HPDE6-E6E7 (cell line): ENCODE measurements around the gene OBSCN.
"Not testable (repeated sequence)": the region's sequence is repeated elsewhere in the genome, so short reads cannot be mapped to it uniquely, and the experiment has no call there.

ENCODE experiments used
- DNase-seq: peaks from one replicate; pipeline ENCODE4 v3.0.0; 2011; ENCODE audit warnings: missing footprints; ENCODE audit errors: extremely low spot score

OBSCN gene

GRCh38 chr1:228259368-228259894 lies 51.6 kb downstream of the OBSCN start:
- DNase-seq = no peak

DNA sequence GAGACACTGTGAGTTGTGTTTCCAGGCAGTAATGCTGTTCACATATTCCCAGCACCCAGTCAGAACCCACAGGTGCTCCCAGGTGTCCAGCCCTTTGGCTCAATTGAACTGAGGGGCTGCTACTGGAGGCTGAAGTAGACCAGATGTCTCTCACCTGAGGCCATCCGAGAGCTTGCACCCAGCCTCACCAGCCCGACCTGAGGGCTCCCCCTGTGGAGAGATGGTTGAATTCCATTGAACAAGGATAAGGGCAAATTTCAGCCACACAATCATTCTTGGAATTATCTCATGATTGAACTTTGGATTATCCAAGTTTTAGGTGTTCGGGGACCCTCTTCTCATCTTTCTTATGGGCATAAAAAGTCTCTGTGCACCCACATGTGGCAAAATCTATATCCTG lies 52.1 kb downstream of the OBSCN start:
- no peak for DNase-seq

- no peak for DNase-seq
Measured at GRCh38 chr1:228261706-228262105, 53.9 kb downstream of the OBSCN start.

- DNase-seq = no peak
Measured at GRCh38 chr1:228262475-228262874, 54.6 kb downstream of the OBSCN start.

DNA sequence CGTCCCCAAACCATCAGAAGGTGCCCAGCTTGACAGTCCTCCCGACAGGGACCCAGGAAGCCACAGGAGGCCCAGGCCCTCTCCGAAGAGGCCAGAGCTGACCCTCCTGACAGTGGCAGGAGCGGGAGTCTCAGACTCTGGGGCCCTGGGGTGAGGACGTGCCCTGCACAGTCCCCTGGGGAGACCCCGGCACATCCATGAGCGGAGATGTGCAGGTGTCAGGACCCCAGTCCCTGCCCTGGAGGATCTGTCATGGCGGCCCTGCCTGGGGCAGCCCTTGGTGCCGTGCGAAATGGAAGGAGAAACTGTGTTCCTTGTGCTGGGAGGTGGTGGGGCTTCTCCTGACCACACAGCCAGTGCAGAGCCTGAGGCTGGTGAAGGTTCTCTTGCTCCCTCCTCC lies 55.8 kb downstream of the OBSCN start:
- no peak for DNase-seq

- no peak for DNase-seq
Measured at GRCh38 chr1:228264090-228264829, 56.4 kb downstream of the OBSCN start.

- no peak for DNase-seq
Measured at GRCh38 chr1:228265167-228265566, 57.3 kb downstream of the OBSCN start.

GRCh38 chr1:228267962-228268880 lies 60.4 kb downstream of the OBSCN start:
- no peak for DNase-seq

- no peak for DNase-seq
Measured at GRCh38 chr1:228268881-228269265, 61.0 kb downstream of the OBSCN start.

DNA sequence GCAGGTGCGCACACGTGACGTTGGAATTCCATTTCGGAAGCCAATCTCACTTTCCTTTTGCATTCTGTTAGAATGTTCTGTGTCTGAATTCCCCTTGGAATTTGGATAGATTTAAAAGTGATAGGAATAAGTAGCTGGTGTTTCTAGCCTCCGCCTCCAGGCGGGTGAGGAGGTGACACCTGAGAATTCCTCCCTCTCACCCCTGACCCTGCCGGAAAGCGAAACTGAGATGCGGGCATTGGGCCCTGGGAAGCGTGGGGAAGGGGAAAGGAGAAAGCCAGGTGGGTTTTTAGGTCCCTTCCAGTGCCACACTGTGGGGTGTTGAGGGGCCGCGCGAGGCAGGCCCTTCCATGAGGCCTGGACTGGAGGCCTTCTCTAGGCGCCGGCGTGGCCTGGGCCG lies 61.6 kb downstream of the OBSCN start:
- DNase-seq = not testable (repeated sequence)

- peak; percentile 38 for DNase-seq
Measured at GRCh38 chr1:228270032-228270431, 62.2 kb downstream of the OBSCN start.

DNA sequence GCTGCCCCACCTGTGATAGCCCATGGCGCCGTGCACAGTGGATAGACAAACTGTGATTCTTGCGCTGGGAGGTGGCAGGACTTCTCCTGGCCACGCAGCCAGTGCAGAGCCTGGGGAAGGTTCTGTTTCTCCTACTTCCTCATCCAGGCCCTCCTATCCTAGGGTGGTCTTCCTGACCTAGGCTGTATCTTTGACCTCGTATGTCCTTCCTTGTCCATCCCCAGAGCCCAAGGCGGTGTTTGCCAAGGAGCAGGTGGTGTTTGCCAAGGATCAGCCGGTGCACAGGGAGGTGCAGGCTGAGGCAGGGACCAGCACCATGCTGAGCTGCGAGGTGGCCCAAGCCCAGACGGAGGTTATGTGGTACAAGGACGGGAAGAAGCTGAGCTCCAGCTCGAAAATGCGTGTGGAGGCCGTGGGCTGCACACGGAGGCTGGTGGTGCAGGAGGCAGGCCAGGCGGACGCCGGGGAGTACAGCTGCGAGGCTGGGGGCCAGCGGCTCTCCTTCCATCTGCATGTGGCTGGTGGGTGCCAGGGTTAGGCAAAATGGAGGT lies 63.9 kb downstream of the OBSCN start:
- DNase-seq = no peak

DNA sequence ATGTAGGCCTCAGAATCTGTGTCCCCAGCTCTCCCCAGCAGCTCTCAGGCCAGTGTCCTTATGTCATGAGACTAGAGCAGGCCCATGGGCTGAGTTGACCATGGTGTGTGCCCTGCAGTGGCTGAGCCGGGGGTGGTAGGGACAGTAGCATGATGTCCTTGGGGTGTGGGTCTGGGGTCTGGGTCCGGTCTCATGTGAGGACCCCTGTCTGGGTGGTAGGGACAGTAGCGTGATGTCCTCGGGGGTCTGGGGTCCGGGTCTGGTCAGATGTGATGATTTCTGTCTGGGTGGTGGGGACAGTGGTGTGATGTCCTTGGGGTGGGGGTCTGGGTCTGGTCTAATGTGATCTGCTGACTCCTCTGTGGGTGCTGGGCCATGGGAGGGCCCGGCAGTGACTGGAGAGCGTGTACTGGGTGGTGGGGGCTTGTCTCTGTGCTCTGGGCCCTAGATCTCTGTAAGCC lies 64.5 kb downstream of the OBSCN start:
- no peak for DNase-seq

DNA sequence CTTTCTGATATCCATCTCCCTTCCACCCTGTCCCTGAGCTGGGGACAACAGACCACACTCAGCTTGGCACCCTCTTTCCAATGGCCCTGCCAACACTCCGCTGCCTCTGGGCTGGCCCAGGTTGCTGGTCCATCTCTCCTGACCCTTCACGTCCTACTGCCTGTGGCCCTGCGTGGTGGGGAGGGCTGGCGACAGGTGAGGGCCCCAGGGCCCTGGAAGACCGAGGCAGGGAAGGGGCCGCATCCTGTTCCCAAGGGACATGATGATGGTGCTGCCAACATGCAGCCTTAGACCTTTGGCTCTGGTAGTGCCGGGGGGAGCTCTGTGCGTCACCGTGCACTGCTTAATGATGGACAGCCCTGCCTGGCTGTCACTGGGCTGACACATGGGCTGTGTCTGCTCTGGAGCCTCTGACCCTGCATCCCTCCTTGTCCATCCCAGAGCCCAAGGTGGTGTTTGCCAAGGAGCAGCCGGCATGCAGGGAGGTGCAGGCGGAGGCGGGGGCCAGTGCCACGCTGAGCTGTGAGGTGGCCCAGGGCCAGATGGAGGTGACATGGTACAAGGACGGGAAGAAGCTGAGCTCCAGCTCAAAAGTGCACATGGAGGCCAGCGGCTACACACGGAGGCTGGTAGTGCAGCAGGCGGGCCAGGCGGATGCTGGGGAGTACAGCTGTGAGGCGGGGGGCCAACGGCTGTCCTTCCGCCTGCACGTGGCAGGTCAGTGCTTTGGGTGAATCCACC lies 65.2 kb downstream of the OBSCN start:
- no peak for DNase-seq

- no peak for DNase-seq
Measured at GRCh38 chr1:228273720-228274451, 66.0 kb downstream of the OBSCN start.

GRCh38 chr1:228274452-228275178 lies 66.8 kb downstream of the OBSCN start:
- no peak for DNase-seq

- DNase-seq = no peak
Measured at GRCh38 chr1:228275179-228275429, 67.3 kb downstream of the OBSCN start.

- peak; percentile 52 for DNase-seq
Measured at GRCh38 chr1:228275430-228276173, 67.8 kb downstream of the OBSCN start.

GRCh38 chr1:228276174-228276831 lies 68.5 kb downstream of the OBSCN start:
- no peak for DNase-seq
